ENCODE results near the gene TARDBP. TPM values are rescaled to one million over a fixed set of nuclear protein-coding genes. Genes with fewer than 3 reads are reported as not detected.

TARDBP gene
- total RNA-seq, 1 experiment from 2014 or later = 155 TPM

DNA sequence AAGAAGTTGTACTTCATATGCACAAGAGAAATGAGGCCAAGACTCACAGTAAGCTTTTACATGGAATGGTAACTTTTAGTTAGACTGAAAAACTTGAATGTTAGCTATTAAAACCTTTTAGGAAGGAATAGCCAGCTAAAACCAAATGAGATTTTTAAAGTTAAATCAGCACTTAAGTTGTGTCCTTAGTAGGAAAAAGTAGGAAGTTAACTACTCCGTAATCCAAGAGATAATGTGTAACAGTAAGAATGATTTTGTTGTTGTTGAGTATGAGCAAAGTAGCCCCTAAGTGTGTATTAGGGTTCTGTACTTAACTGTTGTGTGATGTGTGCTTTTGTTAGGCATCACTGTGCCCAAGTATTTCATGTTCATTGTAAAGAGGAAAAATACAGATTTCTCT is 13.2 kb downstream of the TARDBP start:
- peaks cover 34 to 48% of the 10 kb centered on the region in 2 experiments for H3K36me3 ChIP-seq (ENCODE audit: control insufficient read depth in 1 of 2, insufficient read depth in 2 of 2, low read length in 2 of 2)

More for the DNA sequence above, 13.2 kb downstream of the TARDBP start:
- Histone ChIP-seq H3K79me2 (ENCODE audit: insufficient read depth, low read length) (peaks cover 16% of the 10 kb centered on the region), H3K4me1 (ENCODE audit: control insufficient read depth in 1 of 2, insufficient read depth in 2 of 2, low read length in 2 of 2) (no peaks in the 10 kb centered on the region), H2AFZ (ENCODE audit: low read depth, low read length, poor library complexity, severe bottlenecking) (no peak overlapping the region), H3K4me2 (ENCODE audit: low read length) (no peak overlapping the region), H3K27me3 (ENCODE audit: insufficient read depth, low read length) (no peaks in the 10 kb centered on the region), H3K9ac (ENCODE audit: low read length) (no peak overlapping the region), H3K9me2 (ENCODE audit: insufficient read depth) (no peaks in the 10 kb centered on the region), H3K4me3 (replicated peaks in 1 of 2; ENCODE audit: low read depth in 1 of 2, low read length in 2 of 2) (no peak overlapping the region), H4K20me1 (ENCODE audit: insufficient read depth) (0 out of 2 replicates have a peak, but pooled peaks cover 16% of the 10 kb centered on the region), H3K9me3 (ENCODE audit: control insufficient read depth in 1 of 2, insufficient read depth in 1 of 2, low read depth in 1 of 2, low read length in 2 of 2) (no peaks in the 10 kb centered on the region), H3K27ac (ENCODE audit: low read depth, low read length) (no peak overlapping the region)
- intact Hi-C loops (cut with micrococcal nuclease) = no loop called here
- DNase-seq (ENCODE audit: low read depth, low spot score) = no peak
- POLR2A ChIA-PET = no interaction called here
- TF ChIP-seq SRF (IDR thresholded peaks at IDR 0.05; ENCODE audit: low read depth) (no peak), EZH2 (IDR thresholded peaks at IDR 0.05) (no peak), ZBTB33 (IDR thresholded peaks at IDR 0.05; ENCODE audit: extremely low read depth, insufficient replicate concordance, low read length) (no peak), ELF1 (IDR thresholded peaks at IDR 0.05; ENCODE audit: borderline replicate concordance, low read depth) (no peak), POLR2A (IDR thresholded peaks at IDR 0.05; ENCODE audit: borderline replicate concordance, extremely low read depth, insufficient read depth, insufficient read length) (no peak), EGR1 (IDR thresholded peaks at IDR 0.05; ENCODE audit: low read depth) (no peak)
- TF ChIP-seq, protein P1, sequence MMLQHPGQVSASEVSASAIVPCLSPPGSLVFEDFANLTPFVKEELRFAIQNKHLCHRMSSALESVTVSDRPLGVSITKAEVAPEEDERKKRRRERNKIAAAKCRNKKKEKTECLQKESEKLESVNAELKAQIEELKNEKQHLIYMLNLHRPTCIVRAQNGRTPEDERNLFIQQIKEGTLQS (IDR thresholded peaks at IDR 0.05) = no peak
- BruUV-seq (replicated peaks) = no TSS peak
- ATAC-seq = no peak
- CTCF ChIA-PET = no interaction called here
- RAD21 ChIA-PET (ENCODE audit: low non-redundant PET in 1 of 2, low total read pairs in 2 of 2, uncharacterized antibody in 2 of 2, unreplicated experiment in 2 of 2) = no interaction called here

Measured in HCT116 (cell line).